ENCODE measurements around the gene APC.

DNA sequence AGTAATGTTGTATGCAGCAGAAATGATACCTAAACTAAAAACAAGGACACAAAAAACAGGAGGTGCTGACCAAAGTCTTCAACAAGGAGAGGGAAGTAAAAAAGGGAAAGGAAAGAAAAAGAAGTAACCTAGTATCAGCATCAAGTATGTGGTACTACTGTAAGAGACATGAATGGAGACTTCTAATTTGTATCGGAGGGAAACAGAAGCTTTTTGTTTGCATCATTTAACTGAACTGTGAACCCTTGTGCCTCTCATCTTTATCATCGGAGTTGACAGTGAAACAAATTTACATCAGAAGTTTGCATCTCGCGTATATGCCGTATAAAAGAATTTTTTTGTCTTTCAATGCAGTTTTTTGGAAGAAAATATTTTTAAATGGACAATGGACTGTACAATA, 129.7 kb downstream of the APC start:
- TF ChIP-seq, protein P1, sequence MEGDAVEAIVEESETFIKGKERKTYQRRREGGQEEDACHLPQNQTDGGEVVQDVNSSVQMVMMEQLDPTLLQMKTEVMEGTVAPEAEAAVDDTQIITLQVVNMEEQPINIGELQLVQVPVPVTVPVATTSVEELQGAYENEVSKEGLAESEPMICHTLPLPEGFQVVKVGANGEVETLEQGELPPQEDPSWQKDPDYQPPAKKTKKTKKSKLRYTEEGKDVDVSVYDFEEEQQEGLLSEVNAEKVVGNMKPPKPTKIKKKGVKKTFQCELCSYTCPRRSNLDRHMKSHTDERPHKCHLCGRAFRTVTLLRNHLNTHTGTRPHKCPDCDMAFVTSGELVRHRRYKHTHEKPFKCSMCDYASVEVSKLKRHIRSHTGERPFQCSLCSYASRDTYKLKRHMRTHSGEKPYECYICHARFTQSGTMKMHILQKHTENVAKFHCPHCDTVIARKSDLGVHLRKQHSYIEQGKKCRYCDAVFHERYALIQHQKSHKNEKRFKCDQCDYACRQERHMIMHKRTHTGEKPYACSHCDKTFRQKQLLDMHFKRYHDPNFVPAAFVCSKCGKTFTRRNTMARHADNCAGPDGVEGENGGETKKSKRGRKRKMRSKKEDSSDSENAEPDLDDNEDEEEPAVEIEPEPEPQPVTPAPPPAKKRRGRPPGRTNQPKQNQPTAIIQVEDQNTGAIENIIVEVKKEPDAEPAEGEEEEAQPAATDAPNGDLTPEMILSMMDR (IDR thresholded peaks at IDR 0.05): no peak
- TF ChIP-seq POLR2AphosphoS5 (IDR thresholded peaks at IDR 0.05; ENCODE audit: low read depth, low read length): no peak
